Measurements from ENCODE around the gene TIGIT. TPM values are rescaled to one million over a fixed set of nuclear protein-coding genes. Genes with fewer than 3 reads are reported as not detected.

Gene TIGIT
- total RNA-seq, 1 experiment from 2014 or later, result not detected

DNA sequence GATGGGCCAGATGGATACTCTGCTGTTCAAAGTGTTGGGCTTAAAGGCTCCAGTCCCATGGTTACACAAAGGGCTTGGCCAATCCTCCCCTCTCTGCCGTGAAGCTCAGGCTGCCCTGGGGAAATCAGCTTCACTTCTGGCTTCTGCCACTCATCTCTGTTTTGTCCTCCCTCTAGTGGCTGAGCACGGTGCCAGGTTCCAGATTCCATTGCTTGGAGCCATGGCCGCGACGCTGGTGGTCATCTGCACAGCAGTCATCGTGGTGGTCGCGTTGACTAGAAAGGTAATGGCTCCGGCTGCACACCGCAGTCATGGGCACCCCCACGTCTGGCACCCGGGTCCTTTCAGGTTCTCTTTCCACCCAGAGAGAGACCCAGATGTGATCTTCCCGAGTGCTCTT lies 5.6 kb downstream of the TIGIT start:
- H4K5ac ChIP-seq (ENCODE audit: insufficient read length, low read depth, low read length), result no peak overlapping the region
- H2AK5ac ChIP-seq (ENCODE audit: insufficient read length, low read length), result no peak overlapping the region
- no peak overlapping the region for H2BK12ac ChIP-seq (ENCODE audit: insufficient read length, low read depth, low read length)
- H4K91ac ChIP-seq (ENCODE audit: insufficient read length, low read depth, low read length), result no peak overlapping the region
- no peak overlapping the region for H2BK120ac ChIP-seq (ENCODE audit: low read depth, low read length, poor library complexity, severe bottlenecking)
- no peak overlapping the region for H4K8ac ChIP-seq (replicated peaks; ENCODE audit: insufficient read length, low read depth, low read length)
- H3K4me1 Mint-ChIP-seq, result peaks cover 4 to 12% of the 10 kb centered on the region in 2 experiments
- no peak overlapping the region for H2BK15ac ChIP-seq (ENCODE audit: low read depth, low read length)
- H3K9me3 Mint-ChIP-seq, result peaks cover 0 to 2% of the 10 kb centered on the region in 2 experiments; a peak in 1 of 5 replicates
- no peak overlapping the region for H3K56ac ChIP-seq (ENCODE audit: insufficient read length, low read depth, low read length)
- H3K79me2 ChIP-seq (ENCODE audit: insufficient read depth, low read length), result no peaks in the 10 kb centered on the region
- peak; percentile 70 for TF ChIP-seq CTCF (conservative IDR thresholded peaks at IDR 0.05)
- no peaks in the 10 kb centered on the region for H3K79me1 ChIP-seq (ENCODE audit: insufficient read depth, low read depth, low read length, poor library complexity, severe bottlenecking)
- H3K27me3 ChIP-seq (ENCODE audit: insufficient read depth, low read length), result no peaks in the 10 kb centered on the region
- H3K36me3 Mint-ChIP-seq (ENCODE audit: insufficient read depth in 1 of 3, low read depth in 3 of 3), result no peaks in the 10 kb centered on the region
- no peaks in the 10 kb centered on the region for H3K4me1 ChIP-seq (ENCODE audit: insufficient read depth, low read length)
- no peak overlapping the region for H2AFZ ChIP-seq (ENCODE audit: low read length)
- no peak overlapping the region for H3K4ac ChIP-seq (ENCODE audit: low read depth, low read length)
- H3K14ac ChIP-seq (ENCODE audit: insufficient read depth, low read length), result no peak overlapping the region
- H3K4me2 ChIP-seq (ENCODE audit: insufficient read depth, insufficient read length, low read length), result no peak overlapping the region
- no peak overlapping the region for H2BK5ac ChIP-seq (ENCODE audit: insufficient read length, low read length)
- peak; percentile 68 for DNase-seq
- no peak overlapping the region for H3K4me3 Mint-ChIP-seq
- H3T11ph ChIP-seq (ENCODE audit: low read length), result no peak overlapping the region
- H3K27me3 Mint-ChIP-seq (ENCODE audit: low read depth), result no peaks in the 10 kb centered on the region; the same call in 1 of the 2 replicates
- H4K20me1 ChIP-seq (ENCODE audit: control insufficient read depth, insufficient read depth, insufficient read length), result no peaks in the 10 kb centered on the region
- H3K27ac Mint-ChIP-seq, result no peak overlapping the region
- H3K27ac ChIP-seq (ENCODE audit: insufficient read length, low read depth, low read length), result no peak overlapping the region
- no peak overlapping the region for H3K18ac ChIP-seq (ENCODE audit: insufficient read length, low read depth, low read length)
- H2BK20ac ChIP-seq (ENCODE audit: low read depth, low read length, poor library complexity, severe bottlenecking), result no peak overlapping the region
- H3K23ac ChIP-seq (ENCODE audit: insufficient read length, low read depth, low read length), result no peak overlapping the region
- no peaks in the 10 kb centered on the region for H3K9me3 ChIP-seq (ENCODE audit: control insufficient read depth, low read depth, low read length)
- H3K9ac ChIP-seq (ENCODE audit: extremely low read depth, insufficient read length, low read length), result no peak overlapping the region
- WGBS (ENCODE audit: extremely low coverage, insufficient read length, low lambda C conversion rate), result no CpG with 5 or more reads among the region's 13 CpGs
- H3K23me2 ChIP-seq (ENCODE audit: insufficient read length, low read depth, low read length, poor library complexity, severe bottlenecking), result no peaks in the 10 kb centered on the region
